HUES48 (cell line): Measurements from ENCODE around the gene HS2ST1.
"Not testable (repeated sequence)": the region's sequence is repeated elsewhere in the genome, so short reads cannot be mapped to it uniquely, and the experiment has no call there.

Experiments
- H3K27ac ChIP-seq: one replicate; pipeline ENCODE4 v1.7.0; 2013; ENCODE audit warnings: low read depth, low read length, inconsistent platforms
- H3K27me3 ChIP-seq: 2 replicates; pipeline ENCODE4 v1.6.1; 2013; ENCODE audit warnings: mild to moderate bottlenecking, low read length; ENCODE audit not compliant: control insufficient read depth, insufficient read depth
- H3K36me3 ChIP-seq: 2 replicates; pipeline ENCODE4 v1.6.1; 2013; ENCODE audit warnings: low read length; ENCODE audit not compliant: control insufficient read depth, insufficient read depth
- H3K4me1 ChIP-seq: 2 replicates; pipeline ENCODE4 v1.6.1; 2013; ENCODE audit warnings: mild to moderate bottlenecking, low read length; ENCODE audit not compliant: control insufficient read depth, insufficient read depth
- H3K4me3 ChIP-seq: 2 replicates; pipeline ENCODE4 v1.5.1; 2013; ENCODE audit warnings: mild to moderate bottlenecking, low read depth, low read length
- H3K9ac ChIP-seq: 2 replicates; pipeline ENCODE4 v1.6.1; 2013; ENCODE audit warnings: mild to moderate bottlenecking, low read depth, low read length, moderate library complexity
- H3K9me3 ChIP-seq: 2 replicates; pipeline ENCODE4 v1.6.1; 2013; ENCODE audit warnings: low read length; ENCODE audit not compliant: control insufficient read depth, insufficient read depth

HS2ST1 gene

DNA sequence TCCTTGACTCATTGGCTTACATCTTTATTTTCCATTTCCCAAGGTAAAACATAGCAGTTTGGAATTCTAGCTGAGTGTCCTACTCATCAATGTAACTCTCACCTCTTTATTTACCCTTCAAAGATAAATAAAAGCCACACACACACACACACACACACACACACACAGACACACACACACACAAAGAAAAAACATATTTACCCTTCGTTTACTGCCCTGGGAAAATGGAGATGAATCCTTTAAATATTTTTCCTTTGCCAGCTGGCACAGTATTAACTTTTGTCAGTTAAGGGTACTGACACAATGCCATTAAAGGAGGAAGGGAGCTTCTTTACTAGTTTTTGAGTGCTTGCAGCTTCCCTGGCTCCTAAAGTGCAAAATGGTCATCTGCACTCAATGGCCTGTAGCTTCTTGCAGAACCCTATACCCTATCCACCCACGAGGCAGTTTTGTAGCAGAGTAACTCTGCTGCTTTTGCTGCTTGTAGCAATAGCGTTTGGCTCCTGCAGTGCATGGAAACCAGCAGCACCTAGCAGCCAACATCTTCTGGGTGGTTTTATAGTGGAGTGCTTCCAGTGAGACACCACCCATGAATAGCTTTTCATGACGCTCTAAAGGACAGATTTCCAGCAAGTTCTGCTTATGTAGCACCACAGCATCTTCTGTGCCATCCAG is 103.7 kb downstream of the HS2ST1 start:
- H3K4me3 ChIP-seq, result no peak overlapping the region
- no peaks in the 10 kb centered on the region for H3K27me3 ChIP-seq
- H3K4me1 ChIP-seq, result no peaks in the 10 kb centered on the region; the same call in 1 of the 2 replicates
- H3K27ac ChIP-seq, result no peak overlapping the region
- H3K9ac ChIP-seq, result no peak overlapping the region
- peaks cover 4% of the 10 kb centered on the region for H3K9me3 ChIP-seq
- no peaks in the 10 kb centered on the region for H3K36me3 ChIP-seq

- no peak overlapping the region for H3K27ac ChIP-seq
- no peaks in the 10 kb centered on the region for H3K27me3 ChIP-seq
- H3K9me3 ChIP-seq, result no peaks in the 10 kb centered on the region
- H3K4me1 ChIP-seq, result no peaks in the 10 kb centered on the region
- no peaks in the 10 kb centered on the region for H3K36me3 ChIP-seq
- H3K4me3 ChIP-seq, result no peak overlapping the region
- no peak overlapping the region for H3K9ac ChIP-seq
Observed at GRCh38 chr1:87023326-87023725, 108.9 kb downstream of the HS2ST1 start.

DNA sequence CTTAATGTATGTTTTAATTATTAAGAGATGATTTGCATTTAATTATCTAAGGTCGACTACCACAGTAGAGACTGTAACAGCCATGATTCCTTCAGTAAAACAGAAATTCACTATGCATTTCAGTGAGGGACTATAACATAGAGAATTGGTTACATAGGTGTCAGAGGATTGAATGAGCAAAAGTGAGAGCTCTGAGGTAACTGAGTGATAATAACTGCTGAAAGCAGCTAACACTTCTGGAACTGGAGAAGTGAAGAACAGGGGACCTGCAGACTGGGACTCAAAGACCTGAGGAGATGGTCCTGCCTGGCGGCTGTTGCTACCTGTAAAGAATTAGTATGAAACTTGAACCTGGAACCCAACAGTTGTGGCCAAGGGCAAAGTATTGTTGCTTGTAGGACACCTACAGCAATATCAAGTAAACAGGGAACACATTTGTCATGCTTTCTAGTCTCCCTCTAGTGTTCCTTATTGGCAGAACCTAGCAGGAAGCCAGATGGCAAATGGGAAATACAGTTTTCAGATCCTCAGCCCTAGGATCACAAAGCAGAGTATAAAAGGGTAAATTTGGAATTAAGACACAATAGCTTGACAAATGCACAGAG is 110.6 kb downstream of the HS2ST1 start:
- no peak overlapping the region for H3K9ac ChIP-seq
- no peaks in the 10 kb centered on the region for H3K9me3 ChIP-seq
- H3K36me3 ChIP-seq, result no peaks in the 10 kb centered on the region
- H3K27ac ChIP-seq, result no peak overlapping the region
- H3K27me3 ChIP-seq, result no peaks in the 10 kb centered on the region
- no peaks in the 10 kb centered on the region for H3K4me1 ChIP-seq
- H3K4me3 ChIP-seq, result no peak overlapping the region

DNA sequence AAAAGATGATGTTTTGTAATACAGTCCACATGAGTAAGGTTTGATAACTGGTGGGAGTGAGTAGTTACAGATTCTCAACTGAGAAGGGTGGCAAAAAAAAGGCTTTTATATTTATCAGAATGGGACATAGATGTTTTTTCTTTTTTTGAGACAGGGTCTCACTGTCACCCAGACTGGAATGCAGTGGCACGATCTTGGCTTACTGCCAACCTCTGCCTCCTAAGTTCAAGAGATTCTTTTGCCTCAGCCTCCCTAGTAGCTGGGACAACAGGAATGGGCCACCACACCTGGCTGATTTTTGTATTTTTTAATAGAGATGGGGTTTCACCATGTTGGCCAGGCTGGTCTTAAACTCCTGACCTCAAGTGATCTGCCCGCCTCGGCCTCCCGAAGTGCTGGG is 113.1 kb downstream of the HS2ST1 start:
- H3K27me3 ChIP-seq, H3K4me1 ChIP-seq, H3K9me3 ChIP-seq, H3K9ac ChIP-seq, H3K4me3 ChIP-seq, H3K36me3 ChIP-seq, H3K27ac ChIP-seq: not testable (repeated sequence)

DNA sequence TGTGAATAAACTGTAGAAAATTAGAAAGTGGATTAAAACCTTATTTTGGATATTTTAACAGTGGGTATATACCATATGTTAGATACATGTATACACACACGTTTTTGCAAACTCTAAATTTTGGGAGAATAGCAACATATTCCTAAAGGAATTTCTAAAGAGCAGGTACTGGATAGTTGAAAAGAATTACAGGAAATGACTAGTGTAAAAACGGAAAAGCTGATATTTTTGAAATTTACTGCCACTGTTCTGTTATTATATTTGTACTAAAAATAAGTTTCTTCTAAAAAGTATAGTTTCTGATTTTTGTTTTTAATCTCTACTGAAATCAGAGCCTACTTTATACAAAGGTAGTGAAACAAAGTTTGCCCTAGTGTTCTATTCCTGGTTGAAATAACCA is 114.1 kb downstream of the HS2ST1 start:
- H3K4me1 ChIP-seq, result no peaks in the 10 kb centered on the region
- no peak overlapping the region for H3K27ac ChIP-seq
- no peaks in the 10 kb centered on the region for H3K9me3 ChIP-seq
- no peak overlapping the region for H3K4me3 ChIP-seq
- no peak overlapping the region for H3K9ac ChIP-seq
- no peaks in the 10 kb centered on the region for H3K27me3 ChIP-seq
- no peaks in the 10 kb centered on the region for H3K36me3 ChIP-seq

DNA sequence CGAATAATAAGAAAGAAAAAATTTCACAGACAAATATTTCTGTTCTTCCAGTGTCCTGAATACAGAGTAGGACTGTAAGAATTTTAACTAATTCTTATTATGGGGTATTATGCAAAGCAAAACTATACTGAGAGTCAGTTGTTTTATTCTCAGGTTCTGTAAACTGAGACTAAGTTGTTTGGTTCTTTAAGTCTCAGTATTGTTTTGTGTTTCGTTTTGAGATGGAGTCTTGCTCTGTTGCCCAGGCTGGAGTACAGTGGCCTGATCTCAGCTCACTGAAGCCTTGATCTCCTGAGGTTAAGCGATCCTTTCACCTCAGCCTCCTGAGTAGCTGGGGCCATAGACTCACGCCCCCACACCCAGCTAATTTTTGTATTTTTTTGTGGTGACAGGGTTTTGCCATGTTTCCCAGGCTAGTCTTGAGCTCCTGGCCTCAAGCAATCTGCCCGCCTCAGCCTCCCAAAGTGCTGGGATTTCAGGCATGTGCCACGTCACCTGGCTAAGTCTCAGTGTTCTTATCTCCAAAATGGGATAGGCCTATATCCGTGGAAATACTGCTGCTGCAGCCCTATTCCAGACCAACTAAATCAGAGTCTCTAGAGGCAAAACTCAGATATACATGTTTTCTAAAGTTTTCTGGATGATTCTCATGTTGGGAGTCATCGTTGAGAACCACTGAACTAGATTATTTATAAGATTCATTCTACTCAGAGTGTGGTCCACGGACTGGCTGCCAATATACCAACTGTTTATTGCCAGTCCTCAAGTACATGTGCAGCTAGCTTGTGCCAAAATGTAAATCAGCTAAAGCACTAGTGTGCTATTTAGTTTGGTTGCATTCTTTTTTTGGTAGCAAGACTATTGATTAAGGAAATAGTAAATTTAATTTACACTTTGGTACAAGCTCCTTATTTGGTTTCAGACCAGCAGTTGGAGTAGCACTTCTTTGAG is 116.6 kb downstream of the HS2ST1 start:
- H3K9me3 ChIP-seq, result no peaks in the 10 kb centered on the region
- H3K27ac ChIP-seq, result no peak overlapping the region
- H3K36me3 ChIP-seq, result no peaks in the 10 kb centered on the region
- H3K27me3 ChIP-seq, result no peaks in the 10 kb centered on the region
- H3K4me1 ChIP-seq, result peaks cover 9% of the 10 kb centered on the region; the same call in 1 of the 2 replicates
- H3K4me3 ChIP-seq, result no peak overlapping the region
- H3K9ac ChIP-seq, result no peak overlapping the region

GRCh38 chr1:87034351-87034750 is 119.9 kb downstream of the HS2ST1 start:
- Histone ChIP-seq H3K27ac (no peak overlapping the region), H3K9me3 (no peaks in the 10 kb centered on the region), H3K9ac (no peak overlapping the region), H3K36me3 (no peaks in the 10 kb centered on the region), H3K4me3 (no peak overlapping the region), H3K4me1 (peaks cover 9% of the 10 kb centered on the region; the same call in 1 of the 2 replicates), H3K27me3 (no peaks in the 10 kb centered on the region)

DNA sequence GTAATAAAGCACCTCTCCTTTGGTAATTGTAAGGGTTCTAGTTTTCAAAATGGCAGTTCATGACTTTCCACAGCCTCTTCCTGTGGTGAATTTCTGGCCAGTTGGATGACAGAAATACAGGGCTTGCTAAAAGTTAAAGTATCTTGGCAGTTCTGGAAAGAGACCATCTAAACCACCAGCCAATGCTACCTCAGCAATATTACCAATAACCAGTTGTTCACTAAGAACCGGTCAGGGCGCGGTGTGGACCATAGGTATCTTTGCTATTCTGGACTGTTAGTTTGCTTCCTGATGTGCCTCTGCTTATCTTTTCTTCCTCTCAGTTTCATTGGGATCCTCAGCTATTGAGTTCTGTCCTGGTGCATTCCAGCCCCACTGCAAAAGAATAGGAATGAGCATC is 124.7 kb downstream of the HS2ST1 start:
- Histone ChIP-seq H3K9ac (no peak overlapping the region), H3K27me3 (no peaks in the 10 kb centered on the region), H3K9me3 (no peaks in the 10 kb centered on the region), H3K4me1 (peaks cover 8% of the 10 kb centered on the region; the same call in 1 of the 2 replicates), H3K4me3 (no peak overlapping the region), H3K27ac (no peak overlapping the region), H3K36me3 (no peaks in the 10 kb centered on the region)

DNA sequence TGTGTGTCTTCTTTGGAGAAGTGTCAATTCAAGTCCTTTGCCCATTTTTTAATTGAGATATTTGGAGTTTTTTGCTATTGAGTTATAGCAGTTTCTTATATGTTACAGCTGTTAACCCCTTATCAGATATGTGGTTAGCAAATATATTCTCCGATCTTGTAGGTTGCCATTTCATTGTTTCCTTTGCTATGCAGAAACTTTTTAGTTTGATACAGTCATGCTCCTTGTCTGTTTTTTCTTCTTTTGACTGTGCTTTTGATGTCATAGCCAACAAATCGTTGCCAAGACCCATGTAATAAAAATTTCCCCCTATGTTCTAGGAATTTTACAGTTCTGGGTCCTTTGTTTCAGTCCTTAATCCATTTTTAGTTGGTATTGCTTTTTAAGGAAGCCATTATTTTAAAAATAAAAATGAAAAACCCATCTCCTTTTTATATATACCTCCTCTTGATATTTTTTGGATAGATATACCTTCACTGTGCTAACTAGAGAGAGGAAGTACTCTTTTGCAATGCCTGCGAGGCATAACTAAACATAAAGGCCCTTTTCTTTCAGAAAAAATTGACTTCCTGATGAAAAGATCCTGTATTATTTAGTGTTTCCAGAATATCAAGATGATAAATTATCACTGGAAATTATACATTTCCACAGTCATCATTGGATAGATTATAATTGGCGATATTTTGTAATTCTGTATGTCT is 127.8 kb downstream of the HS2ST1 start:
- no peaks in the 10 kb centered on the region for H3K4me1 ChIP-seq
- H3K27ac ChIP-seq, result no peak overlapping the region
- H3K9me3 ChIP-seq, result no peaks in the 10 kb centered on the region
- H3K9ac ChIP-seq, result no peak overlapping the region
- no peaks in the 10 kb centered on the region for H3K36me3 ChIP-seq
- no peaks in the 10 kb centered on the region for H3K27me3 ChIP-seq
- no peak overlapping the region for H3K4me3 ChIP-seq

DNA sequence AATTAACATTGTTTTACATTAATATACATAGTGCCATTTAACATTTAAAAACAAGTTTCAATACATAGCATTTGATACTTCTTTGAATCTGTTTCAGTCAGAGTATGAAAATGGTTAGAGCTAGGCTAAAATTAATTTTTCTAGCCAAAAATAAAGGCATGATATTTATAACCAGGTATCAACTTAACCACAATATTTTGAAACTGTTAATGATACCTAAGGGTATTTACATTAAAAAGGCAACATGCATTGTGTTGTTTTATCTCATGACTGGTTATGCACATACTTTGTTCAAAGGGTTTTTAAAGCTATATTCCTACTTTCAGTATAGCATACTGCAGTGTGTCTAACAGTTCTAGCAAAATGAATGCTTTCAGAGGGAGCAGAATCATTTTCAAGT is 130.0 kb downstream of the HS2ST1 start:
- Histone ChIP-seq H3K9me3 (peaks cover 5% of the 10 kb centered on the region; the same call in 1 of the 2 replicates), H3K27ac (no peak overlapping the region), H3K4me1 (no peaks in the 10 kb centered on the region), H3K36me3 (no peaks in the 10 kb centered on the region), H3K9ac (no peak overlapping the region), H3K27me3 (no peaks in the 10 kb centered on the region), H3K4me3 (no peak overlapping the region)
